ENCODE measurements around the gene PHACTR3.

PHACTR3 gene

GRCh38 chr20:59823491-59824259, 219.3 kb downstream of the PHACTR3 start:
- Histone ChIP-seq H4K8ac (ENCODE audit: low read depth, low read length) (no peak overlapping the region), H3K27me3 (ENCODE audit: insufficient read depth, low read length, poor library complexity) (no peaks in the 10 kb centered on the region), H3K56ac (ENCODE audit: low read length) (no peak overlapping the region), H3K23ac (ENCODE audit: low read length) (no peak overlapping the region), H3K9ac (ENCODE audit: low read length) (no peak overlapping the region), H3K36me3 (ENCODE audit: control insufficient read depth, insufficient read depth, low read length) (no peaks in the 10 kb centered on the region), H2AK5ac (ENCODE audit: low read length) (no peak overlapping the region), H3K79me2 (ENCODE audit: control insufficient read depth, insufficient read depth, low read length) (no peaks in the 10 kb centered on the region), H2BK5ac (ENCODE audit: low read length) (no peak overlapping the region), H3K18ac (ENCODE audit: low read length) (no peak overlapping the region), H2BK15ac (replicated peaks; ENCODE audit: low read depth) (no peak overlapping the region), H3K79me1 (ENCODE audit: low read length) (no peaks in the 10 kb centered on the region), H3K4me2 (ENCODE audit: low read length) (no peak overlapping the region), H3K4ac (ENCODE audit: low read depth, low read length) (no peak overlapping the region), H3K4me1 (ENCODE audit: control insufficient read depth, low read depth, low read length) (no peaks in the 10 kb centered on the region), H4K5ac (ENCODE audit: low read length) (no peak overlapping the region), H3K4me3 (ENCODE audit: low read length) (no peak overlapping the region), H2BK120ac (ENCODE audit: low read depth, low read length) (no peak overlapping the region), H3K27ac (ENCODE audit: low read depth, low read length) (no peak overlapping the region)
- no CpG with 5 or more reads among the region's 8 CpGs for WGBS (ENCODE audit: extremely low coverage, insufficient coverage, low lambda C conversion rate)
- DNase-seq: no peak

- Histone ChIP-seq H3K27ac (ENCODE audit: low read depth, low read length) (no peak overlapping the region), H3K4me1 (ENCODE audit: control insufficient read depth, low read depth, low read length) (no peaks in the 10 kb centered on the region), H2BK5ac (ENCODE audit: low read length) (no peak overlapping the region), H3K27me3 (ENCODE audit: insufficient read depth, low read length, poor library complexity) (no peaks in the 10 kb centered on the region), H3K56ac (ENCODE audit: low read length) (no peak overlapping the region), H3K4me2 (ENCODE audit: low read length) (no peak overlapping the region), H3K36me3 (ENCODE audit: control insufficient read depth, insufficient read depth, low read length) (no peaks in the 10 kb centered on the region), H3K4me3 (ENCODE audit: low read length) (no peak overlapping the region), H4K8ac (ENCODE audit: low read depth, low read length) (no peak overlapping the region), H3K23ac (ENCODE audit: low read length) (no peak overlapping the region), H2BK15ac (replicated peaks; ENCODE audit: low read depth) (no peak overlapping the region), H3K79me1 (ENCODE audit: low read length) (no peaks in the 10 kb centered on the region), H3K4ac (ENCODE audit: low read depth, low read length) (no peak overlapping the region), H3K9ac (ENCODE audit: low read length) (no peak overlapping the region), H4K5ac (ENCODE audit: low read length) (no peak overlapping the region), H2BK120ac (ENCODE audit: low read depth, low read length) (no peak overlapping the region), H2AK5ac (ENCODE audit: low read length) (no peak overlapping the region), H3K18ac (ENCODE audit: low read length) (no peak overlapping the region), H3K79me2 (ENCODE audit: control insufficient read depth, insufficient read depth, low read length) (no peaks in the 10 kb centered on the region)
- WGBS (ENCODE audit: extremely low coverage, insufficient coverage, low lambda C conversion rate): no CpG with 5 or more reads among the region's 8 CpGs
- DNase-seq: no peak
Measured at GRCh38 chr20:59824711-59825562, 220.6 kb downstream of the PHACTR3 start.

- Histone ChIP-seq H4K5ac (ENCODE audit: low read length) (no peak overlapping the region), H3K4me1 (ENCODE audit: control insufficient read depth, low read depth, low read length) (no peaks in the 10 kb centered on the region)
Measured at GRCh38 chr20:59825563-59825920, 221.2 kb downstream of the PHACTR3 start.

GRCh38 chr20:59825944-59826759, 221.8 kb downstream of the PHACTR3 start:
- H3K27ac ChIP-seq (ENCODE audit: low read depth, low read length): no peak overlapping the region
- H2AK5ac ChIP-seq (ENCODE audit: low read length): no peak overlapping the region
- no peak overlapping the region for H3K9ac ChIP-seq (ENCODE audit: low read length)
- WGBS (ENCODE audit: extremely low coverage, insufficient coverage, low lambda C conversion rate): no CpG with 5 or more reads among the region's 11 CpGs
- no peaks in the 10 kb centered on the region for H3K4me1 ChIP-seq (ENCODE audit: control insufficient read depth, low read depth, low read length)
- H3K79me2 ChIP-seq (ENCODE audit: control insufficient read depth, insufficient read depth, low read length): no peaks in the 10 kb centered on the region
- no peak overlapping the region for H2BK5ac ChIP-seq (ENCODE audit: low read length)
- H4K5ac ChIP-seq (ENCODE audit: low read length): no peak overlapping the region
- H3K4me2 ChIP-seq (ENCODE audit: low read length): no peak overlapping the region
- H3K56ac ChIP-seq (ENCODE audit: low read length): no peak overlapping the region
- no peak overlapping the region for H4K8ac ChIP-seq (ENCODE audit: low read depth, low read length)
- no peak overlapping the region for H3K4me3 ChIP-seq (ENCODE audit: low read length)
- H2BK15ac ChIP-seq (replicated peaks; ENCODE audit: low read depth): no peak overlapping the region
- no peak overlapping the region for H3K23ac ChIP-seq (ENCODE audit: low read length)
- H2BK120ac ChIP-seq (ENCODE audit: low read depth, low read length): no peak overlapping the region
- H3K27me3 ChIP-seq (ENCODE audit: insufficient read depth, low read length, poor library complexity): no peaks in the 10 kb centered on the region
- no peak overlapping the region for H3K18ac ChIP-seq (ENCODE audit: low read length)
- H3K36me3 ChIP-seq (ENCODE audit: control insufficient read depth, insufficient read depth, low read length): no peaks in the 10 kb centered on the region
- H3K79me1 ChIP-seq (ENCODE audit: low read length): no peaks in the 10 kb centered on the region
- H3K4ac ChIP-seq (ENCODE audit: low read depth, low read length): no peak overlapping the region
- no peak for DNase-seq

More at GRCh38 chr20:59825563-59825920, 221.2 kb downstream of the PHACTR3 start:
- H2BK120ac ChIP-seq (ENCODE audit: low read depth, low read length): no peak overlapping the region
- H2AK5ac ChIP-seq (ENCODE audit: low read length): no peak overlapping the region
- H3K18ac ChIP-seq (ENCODE audit: low read length): no peak overlapping the region
- no peak overlapping the region for H2BK15ac ChIP-seq (replicated peaks; ENCODE audit: low read depth)
- H3K56ac ChIP-seq (ENCODE audit: low read length): no peak overlapping the region
- no peak for DNase-seq
- no peak overlapping the region for H3K27ac ChIP-seq (ENCODE audit: low read depth, low read length)
- no peak overlapping the region for H3K4ac ChIP-seq (ENCODE audit: low read depth, low read length)
- no peak overlapping the region for H3K4me3 ChIP-seq (ENCODE audit: low read length)
- H3K36me3 ChIP-seq (ENCODE audit: control insufficient read depth, insufficient read depth, low read length): no peaks in the 10 kb centered on the region
- no peaks in the 10 kb centered on the region for H3K79me1 ChIP-seq (ENCODE audit: low read length)
- no peak overlapping the region for H3K9ac ChIP-seq (ENCODE audit: low read length)
- no peak overlapping the region for H3K4me2 ChIP-seq (ENCODE audit: low read length)
- no peak overlapping the region for H3K23ac ChIP-seq (ENCODE audit: low read length)
- no CpG with 5 or more reads among the region's 4 CpGs for WGBS (ENCODE audit: extremely low coverage, insufficient coverage, low lambda C conversion rate)
- no peak overlapping the region for H2BK5ac ChIP-seq (ENCODE audit: low read length)
- H4K8ac ChIP-seq (ENCODE audit: low read depth, low read length): no peak overlapping the region
- H3K27me3 ChIP-seq (ENCODE audit: insufficient read depth, low read length, poor library complexity): no peaks in the 10 kb centered on the region
- no peaks in the 10 kb centered on the region for H3K79me2 ChIP-seq (ENCODE audit: control insufficient read depth, insufficient read depth, low read length)

- no peak overlapping the region for H4K8ac ChIP-seq (ENCODE audit: low read depth, low read length)
- H3K27ac ChIP-seq (ENCODE audit: low read depth, low read length): no peak overlapping the region
- H2BK15ac ChIP-seq (replicated peaks; ENCODE audit: low read depth): no peak overlapping the region
- no peak overlapping the region for H3K4me2 ChIP-seq (ENCODE audit: low read length)
- no peak overlapping the region for H3K9ac ChIP-seq (ENCODE audit: low read length)
- H2BK120ac ChIP-seq (ENCODE audit: low read depth, low read length): no peak overlapping the region
- WGBS (ENCODE audit: extremely low coverage, insufficient coverage, low lambda C conversion rate): no CpG with 5 or more reads among the region's 16 CpGs
- H3K27me3 ChIP-seq (ENCODE audit: insufficient read depth, low read length, poor library complexity): no peaks in the 10 kb centered on the region
- H3K23ac ChIP-seq (ENCODE audit: low read length): no peak overlapping the region
- H3K4ac ChIP-seq (ENCODE audit: low read depth, low read length): no peak overlapping the region
- no peaks in the 10 kb centered on the region for H3K4me1 ChIP-seq (ENCODE audit: control insufficient read depth, low read depth, low read length)
- H2AK5ac ChIP-seq (ENCODE audit: low read length): no peak overlapping the region
- no peak overlapping the region for H3K56ac ChIP-seq (ENCODE audit: low read length)
- DNase-seq: no peak
- H3K36me3 ChIP-seq (ENCODE audit: control insufficient read depth, insufficient read depth, low read length): no peaks in the 10 kb centered on the region
- H3K18ac ChIP-seq (ENCODE audit: low read length): no peak overlapping the region
- no peaks in the 10 kb centered on the region for H3K79me1 ChIP-seq (ENCODE audit: low read length)
- H2BK5ac ChIP-seq (ENCODE audit: low read length): no peak overlapping the region
- H3K4me3 ChIP-seq (ENCODE audit: low read length): no peak overlapping the region
- no peak overlapping the region for H4K5ac ChIP-seq (ENCODE audit: low read length)
- H3K79me2 ChIP-seq (ENCODE audit: control insufficient read depth, insufficient read depth, low read length): no peaks in the 10 kb centered on the region
Measured at GRCh38 chr20:59827138-59828056, 223.1 kb downstream of the PHACTR3 start.
